Measurements from ENCODE around the gene GALNTL6. TPM values are rescaled to one million over a fixed set of nuclear protein-coding genes. Genes with fewer than 3 reads are reported as not detected.

The GALNTL6 gene
- total RNA-seq, 2 donors from 2014 or later = not detected

DNA sequence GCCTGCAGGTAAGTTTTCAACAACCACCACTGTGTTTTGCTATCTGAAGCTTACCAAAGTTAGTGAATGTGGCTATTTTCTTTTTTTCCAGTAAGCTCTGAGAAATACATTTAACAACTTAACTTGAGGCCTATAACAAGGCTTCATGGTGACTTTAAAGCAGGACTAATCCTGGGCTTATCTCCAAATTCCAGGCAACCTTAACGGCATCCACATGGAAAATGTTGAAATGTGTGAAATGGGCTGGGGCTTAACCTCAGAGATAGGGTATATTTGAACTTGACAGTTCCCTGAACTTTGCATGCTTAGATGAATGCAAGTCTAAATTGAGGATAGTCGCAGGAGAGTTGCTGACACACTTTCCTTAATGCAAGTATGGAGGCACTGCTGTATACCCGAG lies 539.2 kb downstream of the GALNTL6 start:
- DNase-seq (no peak), ATAC-seq (replicated peaks in 1 of 2) (no peak)
- H3K9me3 Mint-ChIP-seq = no peaks in the 10 kb centered on the region
- no peak overlapping the region for H3K27ac Mint-ChIP-seq
- H3K27me3 Mint-ChIP-seq (ENCODE audit: low read depth) = no peaks in the 10 kb centered on the region
- no peaks in the 10 kb centered on the region for H3K4me1 Mint-ChIP-seq (ENCODE audit: low read depth)
- no peak overlapping the region for H3K4me3 Mint-ChIP-seq
- H3K36me3 Mint-ChIP-seq (ENCODE audit: insufficient read depth in 2 of 2) = no peaks in the 10 kb centered on the region

DNA sequence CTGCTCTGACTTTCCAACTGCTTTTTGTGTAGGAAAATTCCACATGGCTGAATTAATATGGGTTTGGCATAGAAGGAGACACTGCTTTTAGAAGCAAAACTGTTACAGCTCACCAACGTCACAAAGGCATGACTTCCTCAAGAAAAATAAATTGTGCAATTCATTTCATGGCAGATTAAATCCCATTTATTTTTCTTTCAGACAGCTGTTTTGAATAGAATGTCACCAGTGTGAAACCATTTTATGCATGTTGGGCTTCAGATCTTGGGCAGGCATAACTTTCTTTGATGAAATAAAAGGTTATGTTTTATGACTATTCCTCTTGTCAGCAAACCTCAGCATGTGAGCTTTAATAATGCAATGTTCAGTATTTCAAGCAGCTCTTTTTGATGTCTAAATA lies 542.8 kb downstream of the GALNTL6 start:
- H3K4me1 Mint-ChIP-seq (ENCODE audit: low read depth) = no peaks in the 10 kb centered on the region
- no peaks in the 10 kb centered on the region for H3K9me3 Mint-ChIP-seq
- H3K36me3 Mint-ChIP-seq (ENCODE audit: insufficient read depth in 2 of 2) = no peaks in the 10 kb centered on the region
- ATAC-seq (replicated peaks in 1 of 2) (no peak), DNase-seq (no peak)
- no peak overlapping the region for H3K4me3 Mint-ChIP-seq
- H3K27ac Mint-ChIP-seq = no peak overlapping the region
- H3K27me3 Mint-ChIP-seq (ENCODE audit: low read depth) = no peaks in the 10 kb centered on the region

DNA sequence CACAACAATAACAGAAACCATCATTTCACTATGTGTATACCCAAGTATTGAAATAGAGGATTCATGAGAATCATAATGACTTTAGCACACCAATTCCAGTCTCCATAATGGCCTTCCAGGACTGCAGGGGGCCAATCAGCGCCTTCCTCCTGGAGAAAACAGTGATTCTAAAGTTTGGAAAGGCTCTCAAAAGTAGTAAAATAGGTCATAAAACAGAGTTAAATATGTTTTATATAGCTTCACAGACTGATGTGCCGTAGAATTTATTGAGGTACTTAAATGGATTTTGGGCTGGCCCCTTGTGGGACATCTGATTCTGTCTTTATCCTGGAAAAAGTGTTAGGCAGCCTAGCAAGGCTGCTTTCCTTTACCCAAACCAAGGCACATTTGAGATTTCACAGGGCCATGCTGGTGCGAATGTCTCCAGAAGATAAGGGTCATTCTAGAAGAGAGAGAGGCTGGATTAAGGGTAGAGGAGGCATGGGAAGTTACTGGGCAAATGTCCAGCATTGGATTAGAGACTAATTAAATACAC lies 543.9 kb downstream of the GALNTL6 start:
- Mint-ChIP-seq H3K27ac (no peak overlapping the region), H3K4me1 (ENCODE audit: low read depth) (no peaks in the 10 kb centered on the region), H3K4me3 (no peak overlapping the region), H3K27me3 (ENCODE audit: low read depth) (no peaks in the 10 kb centered on the region), H3K36me3 (ENCODE audit: insufficient read depth in 2 of 2) (no peaks in the 10 kb centered on the region), H3K9me3 (no peaks in the 10 kb centered on the region)
- DNase-seq (no peak), ATAC-seq (replicated peaks in 1 of 2) (no peak)

DNA sequence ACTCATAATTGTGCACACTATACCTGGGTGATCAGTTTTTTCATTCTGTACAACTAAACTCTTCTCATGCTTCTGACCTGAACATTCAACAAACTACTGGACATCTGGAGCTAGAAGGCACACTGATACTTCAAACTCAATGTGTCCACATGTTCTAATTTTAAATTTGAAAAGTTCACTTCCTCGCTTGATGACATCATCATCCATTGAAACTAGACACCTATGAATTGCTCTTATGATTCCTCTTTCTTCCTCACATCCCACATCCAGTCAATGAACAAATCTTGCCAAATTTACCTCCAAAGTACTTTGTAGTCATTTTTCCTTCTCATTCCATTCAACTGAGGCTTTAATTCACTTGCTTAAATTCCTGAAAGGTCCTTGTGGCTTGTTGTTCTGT lies 549.4 kb downstream of the GALNTL6 start:
- no peak for DNase-seq
- Mint-ChIP-seq H3K9me3 (peaks cover 2 to 6% of the 10 kb centered on the region in 2 donors), H3K4me1 (ENCODE audit: low read depth) (no peaks in the 10 kb centered on the region), H3K4me3 (no peak overlapping the region), H3K27me3 (ENCODE audit: low read depth) (no peaks in the 10 kb centered on the region), H3K36me3 (ENCODE audit: insufficient read depth in 2 of 2) (no peaks in the 10 kb centered on the region), H3K27ac (no peak overlapping the region)
- no peak for ATAC-seq (replicated peaks in 1 of 2)

DNA sequence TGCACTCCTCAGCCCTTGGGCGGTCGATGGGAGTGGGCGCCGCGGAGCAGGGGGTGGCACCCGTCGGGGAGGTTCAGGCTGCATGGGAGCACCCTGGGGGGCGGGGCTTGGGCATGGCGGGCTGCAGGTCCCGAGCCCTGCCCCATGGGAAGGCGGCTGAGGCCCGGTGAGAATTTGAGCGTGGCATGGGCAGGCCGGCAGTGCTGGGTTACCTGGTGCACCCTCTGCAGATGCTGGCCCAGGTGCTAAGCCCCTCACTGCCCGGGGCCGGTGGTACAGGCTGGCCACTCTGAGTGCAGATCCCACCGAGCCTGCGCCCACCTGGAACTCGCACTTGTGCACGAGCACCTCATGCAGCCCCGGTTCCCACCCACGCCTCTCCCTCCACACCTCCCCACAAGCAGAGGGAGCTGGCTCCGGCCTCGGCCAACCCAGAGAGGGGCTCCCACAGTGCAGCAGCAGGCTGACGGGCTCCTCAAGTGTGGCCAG lies 556.3 kb downstream of the GALNTL6 start:
- Mint-ChIP-seq H3K27me3 (ENCODE audit: low read depth) (no peaks in the 10 kb centered on the region), H3K4me1 (ENCODE audit: low read depth) (no peaks in the 10 kb centered on the region), H3K4me3 (no peak overlapping the region), H3K27ac (no peak overlapping the region), H3K9me3 (peaks cover 0 to 9% of the 10 kb centered on the region in 2 donors), H3K36me3 (ENCODE audit: insufficient read depth in 2 of 2) (no peaks in the 10 kb centered on the region)
- ATAC-seq (replicated peaks in 1 of 2) (no peak), DNase-seq (no peak)

DNA sequence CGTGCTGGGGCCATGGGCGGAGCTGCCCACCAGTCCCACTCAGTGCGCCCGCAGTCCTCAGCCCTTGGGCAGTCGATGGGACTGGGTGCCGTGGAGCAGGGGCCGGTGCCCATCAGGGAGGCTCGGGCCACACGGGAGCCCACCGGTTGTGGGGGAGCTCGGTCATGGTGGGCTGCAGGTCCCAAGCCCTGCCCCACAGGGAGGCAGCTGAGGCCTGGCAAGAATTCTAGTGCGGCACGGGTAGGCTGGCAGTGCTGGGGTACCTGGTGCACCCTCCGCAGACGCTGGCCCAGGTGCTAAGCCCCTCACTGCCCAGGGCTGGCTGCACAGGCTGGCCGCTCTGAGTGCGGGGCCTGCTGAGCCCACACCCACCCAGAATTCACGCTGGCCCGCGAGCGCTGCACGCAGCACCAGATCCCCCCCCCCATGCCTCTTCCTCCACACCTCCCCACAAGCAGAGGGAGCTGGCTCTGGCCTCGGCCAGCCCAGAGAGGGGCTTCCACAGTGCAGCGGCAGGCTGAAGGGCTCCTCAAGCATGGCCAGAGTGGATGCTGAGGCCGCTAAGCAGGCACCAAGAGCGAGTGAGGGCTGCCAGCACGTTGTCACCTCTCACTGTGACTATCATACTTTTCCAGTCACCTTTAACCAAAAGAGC lies 564.4 kb downstream of the GALNTL6 start:
- H3K27ac Mint-ChIP-seq = no peak overlapping the region
- H3K9me3 Mint-ChIP-seq = peaks cover 1 to 2% of the 10 kb centered on the region in 2 donors
- no peak overlapping the region for H3K4me3 Mint-ChIP-seq
- ATAC-seq (replicated peaks in 1 of 2) (no peak), DNase-seq (no peak)
- no peaks in the 10 kb centered on the region for H3K27me3 Mint-ChIP-seq (ENCODE audit: low read depth)
- H3K36me3 Mint-ChIP-seq (ENCODE audit: insufficient read depth in 2 of 2) = no peaks in the 10 kb centered on the region
- no peaks in the 10 kb centered on the region for H3K4me1 Mint-ChIP-seq (ENCODE audit: low read depth)

DNA sequence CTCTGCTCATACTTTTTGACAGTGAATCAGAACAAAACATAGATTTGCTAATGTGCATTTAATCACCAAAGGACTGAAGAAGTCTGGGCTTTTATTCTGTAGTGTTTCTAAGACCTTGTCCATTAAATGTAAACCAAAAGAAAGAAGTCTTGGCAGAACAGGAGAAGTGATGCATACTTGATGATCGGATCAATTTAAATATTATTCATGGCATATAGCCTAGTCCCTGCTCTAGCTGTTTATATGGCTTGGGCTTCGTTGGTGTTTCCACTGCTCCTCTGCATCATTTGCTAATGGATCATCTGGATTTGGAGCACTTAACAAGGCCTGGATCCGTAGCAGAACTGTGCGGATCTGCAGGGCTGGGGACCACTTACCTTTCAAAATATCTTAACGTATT lies 566.6 kb downstream of the GALNTL6 start:
- H3K4me3 Mint-ChIP-seq = no peak overlapping the region
- no peak overlapping the region for H3K27ac Mint-ChIP-seq
- H3K9me3 Mint-ChIP-seq = peaks cover 1 to 4% of the 10 kb centered on the region in 2 donors
- DNase-seq (no peak), ATAC-seq (replicated peaks in 1 of 2) (no peak)
- H3K36me3 Mint-ChIP-seq (ENCODE audit: insufficient read depth in 2 of 2) = no peaks in the 10 kb centered on the region
- no peaks in the 10 kb centered on the region for H3K4me1 Mint-ChIP-seq (ENCODE audit: low read depth)
- H3K27me3 Mint-ChIP-seq (ENCODE audit: low read depth) = no peaks in the 10 kb centered on the region

DNA sequence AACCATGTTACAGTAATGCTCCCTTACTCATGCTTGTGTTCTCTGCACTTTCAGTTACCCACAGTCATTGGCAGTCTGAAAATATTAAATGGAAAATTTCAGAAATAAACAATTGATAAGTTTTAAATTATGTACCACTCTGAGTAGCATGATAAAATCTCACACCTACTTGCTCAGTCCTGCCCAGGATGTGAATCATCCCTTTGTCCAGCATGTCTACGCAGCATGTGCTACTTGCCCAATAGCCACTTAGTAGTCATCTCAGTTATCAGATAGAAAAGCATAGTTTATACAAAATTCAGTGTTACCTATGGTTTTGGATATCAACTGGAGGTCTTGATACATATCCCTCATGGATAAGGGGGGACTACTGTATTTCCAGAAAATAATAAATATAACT lies 577.1 kb downstream of the GALNTL6 start:
- no peak overlapping the region for H3K27ac Mint-ChIP-seq
- no peak for DNase-seq
- H3K4me3 Mint-ChIP-seq = no peak overlapping the region
- ATAC-seq (replicated peaks in 1 of 2) = no peak
- H3K27me3 Mint-ChIP-seq (ENCODE audit: low read depth) = no peaks in the 10 kb centered on the region
- no peaks in the 10 kb centered on the region for H3K4me1 Mint-ChIP-seq (ENCODE audit: low read depth)
- peaks cover 1 to 6% of the 10 kb centered on the region in 2 donors for H3K9me3 Mint-ChIP-seq
- H3K36me3 Mint-ChIP-seq (ENCODE audit: insufficient read depth in 2 of 2) = no peaks in the 10 kb centered on the region

DNA sequence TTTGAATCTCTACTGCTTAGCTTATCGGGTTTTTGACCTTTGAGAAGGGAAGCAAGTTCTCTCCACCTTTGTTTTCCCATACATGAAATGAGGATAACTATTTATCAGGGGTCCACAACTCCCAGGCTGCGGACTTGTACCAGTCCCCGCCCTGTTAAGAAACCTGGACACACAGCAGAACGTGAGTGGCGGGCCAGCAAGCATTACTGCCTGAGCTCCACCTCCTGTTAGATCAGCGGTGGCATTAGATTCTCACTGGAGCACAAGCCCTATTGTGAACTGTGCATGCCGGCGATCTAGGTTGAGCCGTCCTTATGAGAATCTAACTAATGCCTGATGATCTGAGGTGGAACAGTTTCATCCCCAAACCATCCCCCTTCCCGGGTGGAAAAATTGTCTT lies 579.5 kb downstream of the GALNTL6 start:
- no peak for ATAC-seq (replicated peaks in 1 of 2)
- peaks cover 1 to 2% of the 10 kb centered on the region in 2 donors for H3K9me3 Mint-ChIP-seq
- no peaks in the 10 kb centered on the region for H3K36me3 Mint-ChIP-seq (ENCODE audit: insufficient read depth in 2 of 2)
- no peak for DNase-seq
- H3K27ac Mint-ChIP-seq = no peak overlapping the region
- no peaks in the 10 kb centered on the region for H3K27me3 Mint-ChIP-seq (ENCODE audit: low read depth)
- H3K4me1 Mint-ChIP-seq (ENCODE audit: low read depth) = no peaks in the 10 kb centered on the region
- H3K4me3 Mint-ChIP-seq = no peak overlapping the region

DNA sequence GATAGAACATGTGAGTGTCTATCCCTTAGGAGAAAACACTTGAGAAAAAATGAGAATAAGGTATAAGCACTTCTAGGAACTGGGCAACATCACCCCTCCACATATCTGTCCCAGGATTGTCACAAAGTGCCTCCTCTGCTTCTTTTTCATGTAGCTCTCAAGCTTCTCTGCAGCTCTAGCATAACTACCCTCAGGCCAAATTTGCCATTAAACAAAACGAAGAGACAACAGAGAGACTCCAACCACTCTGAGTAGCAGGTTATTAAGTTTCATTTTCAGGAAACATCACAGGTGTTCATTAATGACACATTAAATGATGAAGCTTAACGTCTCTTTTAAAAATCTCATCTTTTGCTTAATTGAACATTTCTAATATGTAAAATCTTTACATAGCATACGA lies 580.0 kb downstream of the GALNTL6 start:
- H3K4me1 Mint-ChIP-seq (ENCODE audit: low read depth) = no peaks in the 10 kb centered on the region
- no peak overlapping the region for H3K27ac Mint-ChIP-seq
- no peaks in the 10 kb centered on the region for H3K36me3 Mint-ChIP-seq (ENCODE audit: insufficient read depth in 2 of 2)
- H3K9me3 Mint-ChIP-seq = peaks cover 0 to 2% of the 10 kb centered on the region in 2 donors
- ATAC-seq (replicated peaks in 1 of 2) (no peak), DNase-seq (no peak)
- no peak overlapping the region for H3K4me3 Mint-ChIP-seq
- no peaks in the 10 kb centered on the region for H3K27me3 Mint-ChIP-seq (ENCODE audit: low read depth)

DNA sequence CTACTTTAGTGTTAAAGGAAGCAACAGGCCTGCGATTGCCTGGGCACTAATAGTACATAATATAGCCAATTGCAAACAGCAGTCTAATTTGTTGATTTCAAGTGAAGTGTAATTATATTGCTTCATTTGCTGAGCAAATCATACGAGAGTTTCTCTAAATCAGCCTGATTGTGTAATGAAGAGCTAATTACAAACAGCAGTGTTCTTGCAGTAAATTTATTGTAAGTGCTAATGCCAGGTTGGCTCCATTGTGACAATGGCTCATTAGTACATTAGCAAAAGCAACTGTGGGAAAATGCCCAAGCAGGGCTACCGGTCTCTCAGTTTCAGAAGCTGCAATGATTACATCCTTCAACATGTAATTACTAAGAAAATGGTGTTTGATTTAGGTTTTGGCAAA lies 591.5 kb downstream of the GALNTL6 start:
- DNase-seq = no peak
- H3K9me3 Mint-ChIP-seq = peaks cover 3 to 5% of the 10 kb centered on the region in 2 donors
- no peak overlapping the region for H3K4me3 Mint-ChIP-seq
- H3K27ac Mint-ChIP-seq = no peak overlapping the region
- no peaks in the 10 kb centered on the region for H3K4me1 Mint-ChIP-seq (ENCODE audit: low read depth)
- H3K27me3 Mint-ChIP-seq (ENCODE audit: low read depth) = no peaks in the 10 kb centered on the region
- ATAC-seq (replicated peaks in 1 of 2) = no peak
- H3K36me3 Mint-ChIP-seq (ENCODE audit: insufficient read depth in 2 of 2) = no peaks in the 10 kb centered on the region

DNA sequence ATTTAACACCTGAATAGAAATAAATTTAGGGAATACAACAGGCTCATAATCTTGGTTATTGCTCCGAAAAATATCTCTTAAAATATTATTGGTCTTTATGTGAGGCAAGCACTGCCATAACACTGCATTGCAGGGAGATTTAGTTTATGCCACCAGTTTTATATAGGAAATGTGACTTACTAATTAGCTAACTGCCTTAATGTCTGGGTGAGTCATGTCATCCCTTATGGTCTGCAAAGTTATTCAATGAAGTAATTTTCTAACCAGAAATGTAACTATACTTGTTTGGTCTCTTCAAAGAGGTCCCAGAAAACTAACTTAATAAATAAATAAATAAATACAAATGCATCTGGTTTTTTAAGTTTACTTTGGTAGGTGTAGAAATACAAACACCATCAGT lies 597.2 kb downstream of the GALNTL6 start:
- Mint-ChIP-seq H3K36me3 (ENCODE audit: insufficient read depth in 2 of 2) (no peaks in the 10 kb centered on the region), H3K27me3 (ENCODE audit: low read depth) (no peaks in the 10 kb centered on the region), H3K4me1 (ENCODE audit: low read depth) (no peaks in the 10 kb centered on the region), H3K27ac (no peak overlapping the region), H3K9me3 (peaks cover 0 to 3% of the 10 kb centered on the region in 2 donors), H3K4me3 (no peak overlapping the region)
- ATAC-seq (replicated peaks in 1 of 2) (no peak), DNase-seq (no peak)

DNA sequence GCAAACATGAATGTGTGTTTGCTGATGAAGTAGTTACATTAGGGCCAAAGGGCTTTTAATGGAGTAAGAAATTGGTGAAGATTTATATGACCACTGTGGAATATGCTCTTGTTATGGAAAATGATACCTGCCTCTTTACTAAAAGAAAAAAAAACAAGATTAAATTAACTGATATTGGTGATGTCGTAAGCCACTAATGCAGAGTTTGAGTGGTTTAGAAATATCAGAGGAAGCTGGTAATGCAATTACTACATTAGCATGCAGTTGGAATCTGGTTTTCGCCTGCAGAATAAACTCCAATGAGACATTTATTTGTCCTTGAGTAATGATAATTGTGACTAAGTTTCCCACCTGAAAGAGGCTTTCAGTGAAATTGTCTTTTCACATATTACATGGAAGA lies 597.9 kb downstream of the GALNTL6 start:
- no peaks in the 10 kb centered on the region for H3K4me1 Mint-ChIP-seq (ENCODE audit: low read depth)
- ATAC-seq (replicated peaks in 1 of 2) = no peak
- H3K27ac Mint-ChIP-seq = no peak overlapping the region
- no peak for DNase-seq
- H3K36me3 Mint-ChIP-seq (ENCODE audit: insufficient read depth in 2 of 2) = no peaks in the 10 kb centered on the region
- H3K9me3 Mint-ChIP-seq = peaks cover 0 to 6% of the 10 kb centered on the region in 2 donors
- no peaks in the 10 kb centered on the region for H3K27me3 Mint-ChIP-seq (ENCODE audit: low read depth)
- no peak overlapping the region for H3K4me3 Mint-ChIP-seq
